ENCODE data around the gene ITPR1. TPM values are rescaled to one million over a fixed set of nuclear protein-coding genes. Genes with fewer than 3 reads are reported as not detected.

Gene ITPR1
- total RNA-seq, 1 experiment from 2014 or later = 11.3 TPM

DNA sequence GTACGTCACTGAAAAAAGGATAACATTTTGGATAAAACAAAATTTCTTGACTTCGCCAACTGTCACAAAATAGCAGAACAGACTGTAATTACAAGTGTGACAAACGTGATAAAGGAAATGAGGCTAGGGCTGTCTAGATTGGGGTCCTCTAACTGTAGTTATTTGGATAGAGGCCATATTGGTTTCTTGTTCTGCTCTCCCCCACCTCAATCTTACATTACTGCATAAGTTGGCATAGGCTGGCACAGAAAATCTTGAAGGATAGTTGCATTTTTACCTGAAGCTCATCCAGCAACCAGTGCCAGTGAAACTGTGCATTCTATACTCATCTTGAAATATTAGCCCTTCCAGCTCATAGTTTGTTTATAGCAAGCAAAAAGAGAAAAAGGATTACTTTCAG, 84.6 kb downstream of the ITPR1 start:
- Histone ChIP-seq H3K79me2 (ENCODE audit: low read depth) (no peaks in the 10 kb centered on the region), H3F3A (ENCODE audit: insufficient read depth, low read depth) (no peaks in the 10 kb centered on the region), H3K9me3 (ENCODE audit: insufficient read depth, low read depth) (no peaks in the 10 kb centered on the region), H4K20me1 (ENCODE audit: insufficient read depth) (no peaks in the 10 kb centered on the region), H3K27me3 (ENCODE audit: insufficient read depth, low read depth) (no peaks in the 10 kb centered on the region), H3K27ac (no peak overlapping the region), H3K4me3 (no peak overlapping the region), H3K36me3 (ENCODE audit: low read depth) (no peaks in the 10 kb centered on the region), H2AFZ (no peak overlapping the region), H3K4me2 (no peak overlapping the region), H3K9me2 (ENCODE audit: insufficient read depth) (no peaks in the 10 kb centered on the region), H3K4me1 (replicated peaks; ENCODE audit: insufficient read depth) (no peaks in the 10 kb centered on the region)
- ChIA-PET CTCF (no interaction called here), POLR2A (ENCODE audit: unreplicated experiment) (no interaction called here)
- no peak for DNase-seq
- intact Hi-C loops (cut with micrococcal nuclease; ENCODE audit: unreplicated experiment) = no loop called here
- BruUV-seq (replicated peaks) = no TSS peak
- TF ChIP-seq EZH2 (IDR thresholded peaks at IDR 0.05; ENCODE audit: low read depth) = no peak
- TF ChIP-seq, protein P1, sequence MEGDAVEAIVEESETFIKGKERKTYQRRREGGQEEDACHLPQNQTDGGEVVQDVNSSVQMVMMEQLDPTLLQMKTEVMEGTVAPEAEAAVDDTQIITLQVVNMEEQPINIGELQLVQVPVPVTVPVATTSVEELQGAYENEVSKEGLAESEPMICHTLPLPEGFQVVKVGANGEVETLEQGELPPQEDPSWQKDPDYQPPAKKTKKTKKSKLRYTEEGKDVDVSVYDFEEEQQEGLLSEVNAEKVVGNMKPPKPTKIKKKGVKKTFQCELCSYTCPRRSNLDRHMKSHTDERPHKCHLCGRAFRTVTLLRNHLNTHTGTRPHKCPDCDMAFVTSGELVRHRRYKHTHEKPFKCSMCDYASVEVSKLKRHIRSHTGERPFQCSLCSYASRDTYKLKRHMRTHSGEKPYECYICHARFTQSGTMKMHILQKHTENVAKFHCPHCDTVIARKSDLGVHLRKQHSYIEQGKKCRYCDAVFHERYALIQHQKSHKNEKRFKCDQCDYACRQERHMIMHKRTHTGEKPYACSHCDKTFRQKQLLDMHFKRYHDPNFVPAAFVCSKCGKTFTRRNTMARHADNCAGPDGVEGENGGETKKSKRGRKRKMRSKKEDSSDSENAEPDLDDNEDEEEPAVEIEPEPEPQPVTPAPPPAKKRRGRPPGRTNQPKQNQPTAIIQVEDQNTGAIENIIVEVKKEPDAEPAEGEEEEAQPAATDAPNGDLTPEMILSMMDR (conservative IDR thresholded peaks at IDR 0.05) = no peak

DNA sequence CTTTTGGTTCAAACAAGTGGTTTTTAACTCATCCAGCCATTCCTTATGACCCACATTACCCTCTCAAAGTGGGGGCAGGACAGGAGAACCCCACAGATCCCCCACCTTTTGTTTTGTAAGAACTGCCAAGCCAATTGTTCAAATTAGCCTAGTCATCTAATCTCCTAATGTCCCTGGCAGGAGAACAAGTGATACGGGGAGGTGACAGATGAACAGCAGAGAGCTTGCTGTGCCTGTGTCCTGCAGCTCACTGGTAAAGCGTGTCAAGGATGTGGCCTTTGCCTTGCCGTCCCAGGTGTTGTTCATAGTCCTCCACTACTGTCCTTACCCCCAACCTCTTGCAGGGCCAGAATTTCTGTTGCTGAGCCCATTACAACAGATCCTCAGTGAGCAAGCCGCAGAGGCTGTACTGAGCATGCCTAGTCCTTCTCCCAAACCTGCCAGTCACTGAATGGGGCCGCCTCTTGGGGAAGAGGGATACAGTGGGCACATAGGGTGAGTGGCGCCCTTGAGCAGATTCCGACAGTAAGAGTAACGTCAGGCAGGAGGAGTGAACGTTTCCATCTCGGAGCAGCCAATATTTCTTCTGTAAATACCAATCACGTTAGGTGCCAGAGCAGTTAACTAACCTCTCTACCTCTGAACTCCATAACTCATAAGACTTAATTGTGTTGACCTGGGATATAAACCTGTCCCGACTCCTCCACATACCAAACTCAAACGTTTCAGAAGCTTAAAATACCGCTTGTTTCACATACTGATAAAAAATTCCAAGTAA, 87.4 kb downstream of the ITPR1 start:
- intact Hi-C loops (cut with micrococcal nuclease; ENCODE audit: unreplicated experiment) = no loop called here
- no peaks in the 10 kb centered on the region for H3F3A ChIP-seq (ENCODE audit: insufficient read depth, low read depth)
- no TSS peak for BruUV-seq (replicated peaks)

DNA sequence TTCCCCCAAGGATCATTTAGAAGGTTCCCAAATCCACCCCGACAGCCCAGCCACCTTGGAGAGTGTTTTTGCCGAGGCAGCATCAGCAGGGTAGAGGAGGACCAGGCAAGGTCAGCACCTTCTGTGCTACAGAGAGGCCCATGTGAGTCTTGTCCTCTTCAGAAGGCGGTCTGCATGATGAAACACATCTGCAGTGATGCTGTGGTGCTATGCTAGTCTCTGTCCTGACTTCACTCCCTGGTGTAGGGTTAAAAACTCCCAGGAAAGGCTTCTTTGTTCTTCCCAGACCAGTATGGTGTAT, 87.9 kb downstream of the ITPR1 start:
- Histone ChIP-seq H3K27ac (no peak overlapping the region), H3K9me3 (ENCODE audit: insufficient read depth, low read depth) (no peaks in the 10 kb centered on the region), H3K79me2 (ENCODE audit: low read depth) (no peaks in the 10 kb centered on the region), H4K20me1 (ENCODE audit: insufficient read depth) (no peaks in the 10 kb centered on the region), H3K4me2 (no peak overlapping the region), H2AFZ (no peak overlapping the region), H3K27me3 (ENCODE audit: insufficient read depth, low read depth) (no peaks in the 10 kb centered on the region), H3F3A (ENCODE audit: insufficient read depth, low read depth) (no peaks in the 10 kb centered on the region), H3K36me3 (ENCODE audit: low read depth) (no peaks in the 10 kb centered on the region), H3K4me1 (replicated peaks; ENCODE audit: insufficient read depth) (no peaks in the 10 kb centered on the region), H3K9me2 (ENCODE audit: insufficient read depth) (no peaks in the 10 kb centered on the region), H3K4me3 (no peak overlapping the region)
- ChIA-PET POLR2A (ENCODE audit: unreplicated experiment) (no interaction called here), CTCF (no interaction called here)
- no TSS peak for BruUV-seq (replicated peaks)
- TF ChIP-seq EZH2 (IDR thresholded peaks at IDR 0.05; ENCODE audit: low read depth) = no peak
- TF ChIP-seq, protein P1 (conservative IDR thresholded peaks at IDR 0.05) = no peak
- intact Hi-C loops (cut with micrococcal nuclease; ENCODE audit: unreplicated experiment) = no loop called here
- no peak for DNase-seq

More for the DNA sequence above, 87.4 kb downstream of the ITPR1 start:
- H3K79me2 ChIP-seq (ENCODE audit: low read depth) = no peaks in the 10 kb centered on the region
- ChIA-PET POLR2A (ENCODE audit: unreplicated experiment) (no interaction called here), CTCF (no interaction called here)
- H3K27ac ChIP-seq = no peak overlapping the region
- H3K9me2 ChIP-seq (ENCODE audit: insufficient read depth) = no peaks in the 10 kb centered on the region
- H4K20me1 ChIP-seq (ENCODE audit: insufficient read depth) = no peaks in the 10 kb centered on the region
- H3K4me2 ChIP-seq = no peak overlapping the region
- H2AFZ ChIP-seq = no peak overlapping the region
- no peaks in the 10 kb centered on the region for H3K36me3 ChIP-seq (ENCODE audit: low read depth)
- H3K4me1 ChIP-seq (replicated peaks; ENCODE audit: insufficient read depth) = no peaks in the 10 kb centered on the region
- no peaks in the 10 kb centered on the region for H3K9me3 ChIP-seq (ENCODE audit: insufficient read depth, low read depth)
- no peaks in the 10 kb centered on the region for H3K27me3 ChIP-seq (ENCODE audit: insufficient read depth, low read depth)
- no peak overlapping the region for H3K4me3 ChIP-seq
- TF ChIP-seq, protein P1 (conservative IDR thresholded peaks at IDR 0.05) = no peak
- TF ChIP-seq EZH2 (IDR thresholded peaks at IDR 0.05; ENCODE audit: low read depth) = no peak
- no peak for DNase-seq

Data from PC-9 (cell line).